SHP77 (cell line): ENCODE data around the gene SPTLC1.

Experiments
- DNase-seq, 2 experiments: peaks; one replicate each; lab custom pipeline; 2025; lab: John Stamatoyannopoulos, UW

SPTLC1 gene

GRCh38 chr9:92094655-92095054, 20.6 kb downstream of the SPTLC1 start:
- DNase-seq, result no peak

GRCh38 chr9:92077888-92078287, 37.3 kb downstream of the SPTLC1 start:
- DNase-seq, result no peak

GRCh38 chr9:92071634-92072033, 43.6 kb downstream of the SPTLC1 start:
- DNase-seq, result no peak

GRCh38 chr9:92066168-92066567, 49.0 kb downstream of the SPTLC1 start:
- DNase-seq, result no peak

GRCh38 chr9:92064711-92065110, 50.5 kb downstream of the SPTLC1 start:
- no peak for DNase-seq

- no peak for DNase-seq
Observed at GRCh38 chr9:92061184-92061583, 54.0 kb downstream of the SPTLC1 start.

- DNase-seq, result no peak
Observed at GRCh38 chr9:92059661-92060060, 55.6 kb downstream of the SPTLC1 start.

- DNase-seq, result no peak
Observed at GRCh38 chr9:92058723-92059444, 56.3 kb downstream of the SPTLC1 start.

GRCh38 chr9:92058026-92058425, 57.2 kb downstream of the SPTLC1 start:
- DNase-seq, result no peak

- no peak for DNase-seq
Observed at GRCh38 chr9:92057226-92057625, 58.0 kb downstream of the SPTLC1 start.

- no peak for DNase-seq
Observed at GRCh38 chr9:92055624-92056023, 59.6 kb downstream of the SPTLC1 start.

GRCh38 chr9:92048924-92049625, 66.1 kb downstream of the SPTLC1 start:
- no peak for DNase-seq

GRCh38 chr9:92047500-92047899, 67.7 kb downstream of the SPTLC1 start:
- DNase-seq, result no peak

- no peak for DNase-seq
Observed at GRCh38 chr9:92046676-92047075, 68.5 kb downstream of the SPTLC1 start.

- DNase-seq, result no peak
Observed at GRCh38 chr9:92044936-92045335, 70.3 kb downstream of the SPTLC1 start.

- DNase-seq, result no peak
Observed at GRCh38 chr9:92043002-92043401, 72.2 kb downstream of the SPTLC1 start.

GRCh38 chr9:92042260-92042659, 73.0 kb downstream of the SPTLC1 start:
- DNase-seq, result no peak

- DNase-seq, result no peak
Observed at GRCh38 chr9:92036756-92037155, 78.5 kb downstream of the SPTLC1 start.

GRCh38 chr9:92036411-92036746, 78.8 kb downstream of the SPTLC1 start:
- DNase-seq, result no peak

GRCh38 chr9:92035687-92036410, 79.4 kb downstream of the SPTLC1 start:
- no peak for DNase-seq

- no peak for DNase-seq
Observed at GRCh38 chr9:92035146-92035545, 80.1 kb downstream of the SPTLC1 start.

- DNase-seq, result no peak
Observed at GRCh38 chr9:92033991-92034390, 81.2 kb downstream of the SPTLC1 start.

GRCh38 chr9:92033307-92033706, 81.9 kb downstream of the SPTLC1 start:
- DNase-seq, result no peak
